Stomach (tissue), 9 donors: Measurements from ENCODE around the gene SRPRB. TPM values are rescaled to one million over a fixed set of nuclear protein-coding genes. Genes with fewer than 3 reads are reported as not detected.

ENCODE experiments used
- DNase-seq, 2 donors: peaks; one replicate each; pipeline versions ENCODE4 v3.0.0 to v3.0.0-alpha.2; 2013 to 2019
- H3K27ac ChIP-seq, 5 donors: fragments of 200-600 bp in 4 of 5; sonication (generic) in 4 of 5; one replicate each; pipeline ENCODE4 v1.5.1; 2013 to 2019; ENCODE audit warnings: mild to moderate bottlenecking in 1 of 5, moderate library complexity in 1 of 5
- H3K27me3 ChIP-seq, 3 donors: fragments of 200-600 bp; sonication (generic); one replicate each; pipeline ENCODE4 v1.5.1; 2017 to 2019; ENCODE audit warnings: mixed run types in 1 of 3
- H3K36me3 ChIP-seq, 4 donors: fragments of 200-600 bp; sonication (generic); 1 replicate in 3 of 4; 2 replicates in 1 of 4; pipeline ENCODE4 v1.5.1; 2016 to 2019
- H3K4me1 ChIP-seq, 4 donors: fragments of 200-600 bp; sonication (generic); one replicate each; pipeline ENCODE4 v1.5.1; 2016 to 2019
- H3K4me3 ChIP-seq, 4 donors: fragments of 200-600 bp; sonication (generic) in 3 of 4; one replicate each; pipeline ENCODE4 v1.5.1; 2016 to 2019; ENCODE audit warnings: mild to moderate bottlenecking in 1 of 4
- H3K9me3 ChIP-seq, 4 donors: fragments of 200-600 bp; sonication (generic); one replicate each; pipeline ENCODE4 v1.5.1; 2016 to 2019
- CTCF ChIP-seq, 7 experiments: fragments of 450-650 bp in 4 of 7; fragments of 200-600 bp in 3 of 7; sonication (generic) in 3 of 7; IDR thresholded peaks; one replicate each; pipeline ENCODE4 v1.5.1; 2016 to 2019; ENCODE audit warnings: antibody characterized with exemption in 7 of 7, control low read depth in 2 of 7, mild to moderate bottlenecking in 1 of 7
- EP300 ChIP-seq: sonication (generic); formaldehyde crosslinking; IDR thresholded peaks from one replicate; pipeline ENCODE4 v1.6.1; 2017; ENCODE audit warnings: antibody characterized with exemption
- POLR2A ChIP-seq, 4 donors: fragments of 450-650 bp; IDR thresholded peaks; one replicate each; pipeline ENCODE4 v1.6.1; 2016; ENCODE audit warnings: antibody characterized with exemption in 4 of 4, control low read depth in 2 of 4, mild to moderate bottlenecking in 1 of 4, moderate library complexity in 1 of 4
- POLR2AphosphoS5 ChIP-seq, 3 donors: sonication (generic); formaldehyde crosslinking; IDR thresholded peaks; one replicate each; pipeline ENCODE4 v1.6.1; 2016; ENCODE audit warnings: antibody characterized with exemption in 3 of 3
- WGBS, 5 donors: extraction: QIAGEN DNeasy Blood & Tissue Kit in 3 of 5; methylation state at CpG; one replicate each; pipeline versions ENCODE4 v1.1.5 to v1.1.7; 2013 to 2018; 5-methylcytosine and 5-hydroxymethylcytosine counted together
- intact Hi-C: fragments of 100-400 bp; cut with DNase I; formaldehyde crosslinking; loops from one replicate; pipeline ENCODE4 v1.15.1; 2023; ENCODE audit warnings: low total_unique reads
- polyA plus RNA-seq, 3 donors: library from polyadenylated mRNA; stranded (reverse); fragments of 200-250 nt; gene quantifications; one replicate each; pipeline ENCODE4 v1.2.3, GENCODE V29; 2013
- total RNA-seq, 5 donors: library from RNA; depleted of rRNA; stranded (reverse); fragments of >200 nt; gene quantifications; one replicate each; pipeline versions ENCODE4 v1.1.0 to v1.2.3, GENCODE V29; 2014 to 2016
- donor health status: healthy with polysubstance abuse.
- donor health status: Bipolar disorder and iron deficiency.
- donor health status: healthy.

SRPRB gene
- total and polyA plus RNA-seq, 8 donors, result 5.3 to 54.9 (median 18.2) TPM

- no peaks in the 10 kb centered on the region for H3K9me3 ChIP-seq
- DNase-seq, result no peak
- H3K27me3 ChIP-seq, result no peaks in the 10 kb centered on the region
- WGBS, 5 donors, result 54 to 65% (median 58%) methylated on average over 5 of the region's 5 CpGs
- H3K4me1 ChIP-seq, result peaks cover 0 to 6% (median 2%) of the 10 kb centered on the region in 4 donors
- no peaks in the 10 kb centered on the region for H3K36me3 ChIP-seq
- H3K27ac ChIP-seq, result no peak overlapping the region
- no peak overlapping the region for H3K4me3 ChIP-seq
- intact Hi-C loops, result no loop called here
- TF ChIP-seq POLR2A (IDR thresholded peaks at IDR 0.05) (no peak), POLR2AphosphoS5 (IDR thresholded peaks at IDR 0.05) (no peak), CTCF (IDR thresholded peaks at IDR 0.05) (no peak), EP300 (no peak)
Measured at GRCh38 chr3:133854264-133855001, 48.8 kb downstream of the SRPRB start.

GRCh38 chr3:133855002-133855370 is 49.4 kb downstream of the SRPRB start:
- no peaks in the 10 kb centered on the region for H3K27me3 ChIP-seq
- H3K4me1 ChIP-seq, result peaks cover 0 to 6% (median 2%) of the 10 kb centered on the region in 4 donors
- no peak for TF ChIP-seq POLR2AphosphoS5 (IDR thresholded peaks at IDR 0.05)
- no peak for TF ChIP-seq POLR2A (IDR thresholded peaks at IDR 0.05)
- TF ChIP-seq CTCF (IDR thresholded peaks at IDR 0.05), result no peak
- TF ChIP-seq EP300, result no peak
- no peaks in the 10 kb centered on the region for H3K9me3 ChIP-seq
- H3K27ac ChIP-seq, result no peak overlapping the region
- intact Hi-C loops, result no loop called here
- WGBS, 5 donors, result 90 to 99% (median 93%) methylated on average over 4 of the region's 4 CpGs
- H3K4me3 ChIP-seq, result no peak overlapping the region
- DNase-seq, result no peak
- no peaks in the 10 kb centered on the region for H3K36me3 ChIP-seq

DNA sequence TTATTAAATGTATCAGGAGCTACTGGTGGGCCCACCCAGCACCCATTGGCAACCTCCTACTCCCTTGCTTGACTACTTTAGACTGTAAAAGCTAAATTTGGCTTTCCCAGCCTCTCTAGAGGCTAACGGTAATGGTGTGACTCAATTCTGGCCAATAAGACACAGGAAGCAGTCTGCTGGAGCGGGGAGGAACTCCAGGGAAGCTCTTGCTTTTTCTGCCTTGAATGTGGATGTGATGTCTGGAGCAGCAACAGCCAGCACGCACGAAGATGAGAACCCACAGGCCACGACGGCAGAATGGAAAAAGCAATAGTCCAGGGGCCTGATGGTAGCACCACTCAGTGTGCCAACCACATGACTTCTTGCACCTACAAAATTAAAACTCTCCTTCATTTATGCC is 50.2 kb downstream of the SRPRB start:
- intact Hi-C loops, result no loop called here
- no peak for DNase-seq
- TF ChIP-seq EP300, result no peak
- no peak for TF ChIP-seq CTCF (IDR thresholded peaks at IDR 0.05)
- Histone ChIP-seq H3K9me3 (no peaks in the 10 kb centered on the region), H3K27ac (no peak overlapping the region), H3K4me1 (peaks cover 0 to 6% (median 2%) of the 10 kb centered on the region in 4 donors), H3K4me3 (no peak overlapping the region), H3K36me3 (no peaks in the 10 kb centered on the region), H3K27me3 (no peaks in the 10 kb centered on the region)
- WGBS, 5 donors, result 80 to 94% (median 88%) methylated on average over 6 of the region's 6 CpGs

- H3K4me1 ChIP-seq, result peaks cover 0 to 6% (median 2%) of the 10 kb centered on the region in 4 donors
- WGBS, 5 donors, result 77 to 83% (median 83%) methylated on average over 2 of the region's 2 CpGs
- intact Hi-C loops, result no loop called here
- no peak for DNase-seq
- no peaks in the 10 kb centered on the region for H3K36me3 ChIP-seq
- no peak overlapping the region for H3K27ac ChIP-seq
- H3K9me3 ChIP-seq, result no peaks in the 10 kb centered on the region
- H3K4me3 ChIP-seq, result no peak overlapping the region
- TF ChIP-seq POLR2A (IDR thresholded peaks at IDR 0.05), result no peak
- TF ChIP-seq EP300, result no peak
- TF ChIP-seq CTCF (IDR thresholded peaks at IDR 0.05), result no peak
- no peak for TF ChIP-seq POLR2AphosphoS5 (IDR thresholded peaks at IDR 0.05)
- H3K27me3 ChIP-seq, result no peaks in the 10 kb centered on the region
Measured at GRCh38 chr3:133856316-133856715, 50.7 kb downstream of the SRPRB start.
